ENCODE data around the gene TMA7.

The TMA7 gene

GRCh38 chr3:48397767-48398681, 42.0 kb upstream of the TMA7 start:
- peak in 1 of 2 experiments; percentile 29 for DNase-seq (ENCODE audit: low read depth in 1 of 2, low spot score in 1 of 2)
- no peak overlapping the region for H3K4me3 ChIP-seq (replicated peaks; ENCODE audit: insufficient read depth, low read length)
- no peaks in the 10 kb centered on the region for H3K27me3 ChIP-seq (ENCODE audit: insufficient read depth, poor library complexity, severe bottlenecking)
- no peak for TF ChIP-seq REST (IDR thresholded peaks at IDR 0.05; ENCODE audit: insufficient replicate concordance, low read depth)
- TF ChIP-seq GABPA (IDR thresholded peaks at IDR 0.05; ENCODE audit: low read depth), result no peak
- TF ChIP-seq POLR2AphosphoS5 (IDR thresholded peaks at IDR 0.05; ENCODE audit: low read depth), result no peak
- no peak for TF ChIP-seq CTCF (IDR thresholded peaks at IDR 0.05; ENCODE audit: insufficient read depth, low read length)
- TF ChIP-seq SPI1 (IDR thresholded peaks at IDR 0.05; ENCODE audit: borderline replicate concordance, low read depth), result no peak
- H3K27ac ChIP-seq (replicated peaks), result peak overlapping the region; percentile 80

GRCh38 chr3:48398701-48399386, 41.2 kb upstream of the TMA7 start:
- Histone ChIP-seq H3K27ac (replicated peaks) (peak overlapping the region; percentile 80), H3K27me3 (ENCODE audit: insufficient read depth, poor library complexity, severe bottlenecking) (no peaks in the 10 kb centered on the region), H3K4me3 (replicated peaks; ENCODE audit: insufficient read depth, low read length) (no peak overlapping the region)
- DNase-seq (ENCODE audit: low read depth in 1 of 2, low spot score in 1 of 2), result no peak
- TF ChIP-seq SPI1 (IDR thresholded peaks at IDR 0.05; ENCODE audit: borderline replicate concordance, low read depth), result no peak
- TF ChIP-seq GABPA (IDR thresholded peaks at IDR 0.05; ENCODE audit: low read depth), result no peak
- TF ChIP-seq CTCF (IDR thresholded peaks at IDR 0.05; ENCODE audit: insufficient read depth, low read length), result no peak
- TF ChIP-seq POLR2AphosphoS5 (IDR thresholded peaks at IDR 0.05; ENCODE audit: low read depth), result no peak
- TF ChIP-seq REST (IDR thresholded peaks at IDR 0.05; ENCODE audit: insufficient replicate concordance, low read depth), result no peak

GRCh38 chr3:48399387-48400172, 40.5 kb upstream of the TMA7 start:
- no peaks in the 10 kb centered on the region for H3K27me3 ChIP-seq (ENCODE audit: insufficient read depth, poor library complexity, severe bottlenecking)
- DNase-seq (ENCODE audit: low read depth in 1 of 2, low spot score in 1 of 2), result peak in 1 of 2 experiments; percentile 56
- TF ChIP-seq REST (IDR thresholded peaks at IDR 0.05; ENCODE audit: insufficient replicate concordance, low read depth), result no peak
- no peak for TF ChIP-seq POLR2AphosphoS5 (IDR thresholded peaks at IDR 0.05; ENCODE audit: low read depth)
- no peak for TF ChIP-seq GABPA (IDR thresholded peaks at IDR 0.05; ENCODE audit: low read depth)
- TF ChIP-seq SPI1 (IDR thresholded peaks at IDR 0.05; ENCODE audit: borderline replicate concordance, low read depth), result no peak
- TF ChIP-seq CTCF (IDR thresholded peaks at IDR 0.05; ENCODE audit: insufficient read depth, low read length), result no peak
- H3K27ac ChIP-seq (replicated peaks), result peak overlapping the region; percentile 80
- no peak overlapping the region for H3K4me3 ChIP-seq (replicated peaks; ENCODE audit: insufficient read depth, low read length)

Data from HL-60 (cell line).